Esophagus squamous epithelium (tissue), 5 donors: ENCODE data around the gene FA2H. TPM values are rescaled to one million over a fixed set of nuclear protein-coding genes. Genes with fewer than 3 reads are reported as not detected.
"Not testable (repeated sequence)": the region's sequence is repeated elsewhere in the genome, so short reads cannot be mapped to it uniquely, and the experiment has no call there.

Experiments used
- DNase-seq: peaks from one replicate; lab custom pipeline; 2025; lab: John Stamatoyannopoulos, UW
- H3K27ac ChIP-seq, 4 donors: fragments of 200-600 bp; sonication (generic); one replicate each; pipeline ENCODE4 v1.5.1; 2016 to 2019; ENCODE audit warnings: mild to moderate bottlenecking in 1 of 4
- H3K27me3 ChIP-seq, 4 donors: fragments of 200-600 bp; sonication (generic); 1 replicate in 3 of 4; 2 replicates in 1 of 4; pipeline versions ENCODE4 v1.5.1 to v1.6.0; 2017 to 2021; ENCODE audit warnings: antibody characterized with exemption in 1 of 4
- H3K36me3 ChIP-seq, 3 donors: fragments of 200-600 bp; sonication (generic); one replicate each; pipeline ENCODE4 v1.5.1; 2016 to 2019
- H3K4me1 ChIP-seq, 3 donors: fragments of 200-600 bp; sonication (generic); one replicate each; pipeline ENCODE4 v1.5.1; 2017 to 2019
- H3K4me3 ChIP-seq, 4 donors: fragments of 200-600 bp; sonication (generic); 1 replicate in 3 of 4; 2 replicates in 1 of 4; pipeline ENCODE4 v1.5.1; 2016 to 2019; ENCODE audit warnings: mild to moderate bottlenecking in 2 of 4, moderate library complexity in 1 of 4
- H3K9me3 ChIP-seq, 3 donors: fragments of 200-600 bp; sonication (generic); one replicate each; pipeline ENCODE4 v1.5.1; 2016 to 2019
- CTCF ChIP-seq, 6 experiments: fragments of 450-650 bp in 4 of 6; fragments of 200-600 bp in 2 of 6; sonication (generic) in 2 of 6; IDR thresholded peaks; one replicate each; pipeline ENCODE4 v1.5.1; 2016 to 2019; ENCODE audit warnings: antibody characterized with exemption in 6 of 6, mild to moderate bottlenecking in 4 of 6, moderate library complexity in 4 of 6
- POLR2A ChIP-seq, 4 donors: fragments of 450-650 bp; IDR thresholded peaks; one replicate each; pipeline ENCODE4 v1.6.1; 2017; ENCODE audit warnings: antibody characterized with exemption in 4 of 4, mild to moderate bottlenecking in 4 of 4, moderate library complexity in 3 of 4
- WGBS, 2 donors: methylation state at CpG; one replicate each; pipeline ENCODE4 v1.1.5; 2018; 5-methylcytosine and 5-hydroxymethylcytosine counted together
- intact Hi-C: fragments of 100-400 bp; cut with DNase I; formaldehyde crosslinking; loops from one replicate; pipeline ENCODE4 v1.15.0; 2022
- total RNA-seq, 4 donors: library from RNA; depleted of rRNA; stranded (reverse); fragments of >200 nt; gene quantifications; one replicate each; pipeline ENCODE4 v1.1.0, GENCODE V29; 2016
- donor health status: DM: yes; HTN: yes; CAD: no.

FA2H gene
- total RNA-seq, 4 donors from 2014 or later: 2.9 to 4.0 (median 3.3) TPM

GRCh38 chr16:74679983-74680382 is 94.6 kb downstream of the FA2H start:
- H3K4me3 ChIP-seq: no peak overlapping the region
- no peaks in the 10 kb centered on the region for H3K27me3 ChIP-seq
- 31 to 60% methylated on average over 2 of the region's 2 CpGs for WGBS, 2 donors
- H3K9me3 ChIP-seq: no peaks in the 10 kb centered on the region
- no peak for TF ChIP-seq CTCF (IDR thresholded peaks at IDR 0.05)
- TF ChIP-seq POLR2A (IDR thresholded peaks at IDR 0.05): no peak
- H3K36me3 ChIP-seq: peaks cover 5 to 100% (median 11%) of the 10 kb centered on the region in 3 donors
- DNase-seq: no peak
- intact Hi-C loops: no loop called here
- peaks cover 0 to 3% (median 0%) of the 10 kb centered on the region in 3 donors for H3K4me1 ChIP-seq
- H3K27ac ChIP-seq: peak overlapping the region in 1 of 4 donors; percentile 44

DNA sequence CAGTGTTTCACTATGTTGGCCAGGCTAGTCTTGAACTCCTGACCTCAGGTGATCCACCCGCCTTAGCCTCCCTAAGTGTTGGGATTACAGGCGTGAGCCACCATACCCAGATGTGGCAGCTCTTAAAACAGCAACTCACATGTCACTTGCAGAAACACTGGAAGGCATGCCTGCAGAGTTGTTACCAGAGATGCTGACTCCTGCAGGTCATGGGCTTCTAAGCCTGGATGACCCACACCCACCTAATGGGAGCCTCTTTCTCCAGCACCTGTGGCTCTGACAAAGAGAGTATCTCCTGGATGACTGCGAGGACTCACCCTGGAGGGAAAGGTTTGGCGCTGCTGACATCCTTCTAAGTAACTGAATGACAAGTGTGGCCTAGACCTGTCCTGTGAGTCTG is 96.8 kb downstream of the FA2H start:
- H3K4me3 ChIP-seq: no peak overlapping the region
- no peaks in the 10 kb centered on the region for H3K9me3 ChIP-seq
- H3K36me3 ChIP-seq: peaks cover 5 to 100% (median 16%) of the 10 kb centered on the region in 3 donors
- no peaks in the 10 kb centered on the region for H3K27me3 ChIP-seq
- intact Hi-C loops: no loop called here
- TF ChIP-seq POLR2A (IDR thresholded peaks at IDR 0.05) (no peak), CTCF (IDR thresholded peaks at IDR 0.05) (no peak)
- DNase-seq: no peak
- 100% methylated on average over 2 of the region's 4 CpGs; no CpG with 5 or more reads in 1 of the 2 donors for WGBS, 2 donors
- H3K27ac ChIP-seq: no peak overlapping the region
- peaks cover 0 to 3% (median 0%) of the 10 kb centered on the region in 3 donors for H3K4me1 ChIP-seq

DNA sequence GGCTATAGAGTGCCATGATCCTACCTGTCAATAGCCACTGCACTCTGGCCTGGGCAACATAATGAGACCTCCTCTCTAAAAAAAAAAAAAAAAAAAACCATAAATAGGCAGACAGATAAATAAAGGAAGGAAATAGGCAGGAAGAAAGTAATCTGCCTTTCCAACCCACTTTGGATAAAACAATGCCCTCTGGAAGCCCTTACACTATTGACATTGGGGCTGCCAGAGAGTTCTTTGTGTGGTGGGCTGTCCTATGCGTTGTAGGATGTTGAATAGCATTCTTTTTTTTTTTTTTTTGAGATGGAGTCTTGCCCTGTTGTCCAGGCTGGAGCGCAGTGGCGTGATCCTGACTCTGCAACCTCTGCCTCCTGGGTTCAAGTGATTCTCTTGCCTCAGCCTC is 100.7 kb downstream of the FA2H start:
- Histone ChIP-seq H3K4me1 (no peaks in the 10 kb centered on the region), H3K27ac (no peak overlapping the region), H3K36me3 (peaks cover 9 to 81% (median 12%) of the 10 kb centered on the region in 3 donors), H3K9me3 (no peaks in the 10 kb centered on the region), H3K4me3 (no peak overlapping the region), H3K27me3 (no peaks in the 10 kb centered on the region)
- TF ChIP-seq POLR2A (IDR thresholded peaks at IDR 0.05) (no peak), CTCF (IDR thresholded peaks at IDR 0.05) (no peak)
- intact Hi-C loops: no loop called here
- WGBS, 2 donors: 75 to 84% methylated on average over 3 of the region's 3 CpGs
- no peak for DNase-seq

DNA sequence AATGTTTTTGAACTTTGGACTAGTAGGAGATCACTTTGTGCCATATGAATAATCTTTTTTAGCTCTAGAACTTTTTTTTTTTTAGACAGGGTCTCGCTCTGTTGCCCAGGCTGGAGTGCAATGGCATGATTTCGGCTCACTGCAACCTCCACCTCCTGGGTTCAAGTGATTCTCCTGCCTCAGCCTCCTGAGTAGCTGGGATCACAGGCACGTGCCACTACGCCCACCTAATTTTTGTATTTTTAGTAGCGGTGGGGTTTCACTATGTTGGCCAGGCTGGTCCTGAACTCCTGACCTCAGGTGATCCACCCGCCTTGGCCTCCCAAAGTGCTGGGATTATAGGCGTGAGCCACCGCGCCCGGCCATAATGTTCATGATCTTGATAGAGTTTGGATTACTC is 105.7 kb downstream of the FA2H start:
- H3K36me3 ChIP-seq: peaks cover 3 to 43% (median 10%) of the 10 kb centered on the region in 3 donors
- intact Hi-C loops, H3K9me3 ChIP-seq, DNase-seq, H3K4me3 ChIP-seq, H3K27ac ChIP-seq, H3K27me3 ChIP-seq: not testable (repeated sequence)
- WGBS, 2 donors: 94 to 96% methylated on average over 10 of the region's 10 CpGs
- peaks cover 7 to 28% (median 16%) of the 10 kb centered on the region in 3 donors for H3K4me1 ChIP-seq

DNA sequence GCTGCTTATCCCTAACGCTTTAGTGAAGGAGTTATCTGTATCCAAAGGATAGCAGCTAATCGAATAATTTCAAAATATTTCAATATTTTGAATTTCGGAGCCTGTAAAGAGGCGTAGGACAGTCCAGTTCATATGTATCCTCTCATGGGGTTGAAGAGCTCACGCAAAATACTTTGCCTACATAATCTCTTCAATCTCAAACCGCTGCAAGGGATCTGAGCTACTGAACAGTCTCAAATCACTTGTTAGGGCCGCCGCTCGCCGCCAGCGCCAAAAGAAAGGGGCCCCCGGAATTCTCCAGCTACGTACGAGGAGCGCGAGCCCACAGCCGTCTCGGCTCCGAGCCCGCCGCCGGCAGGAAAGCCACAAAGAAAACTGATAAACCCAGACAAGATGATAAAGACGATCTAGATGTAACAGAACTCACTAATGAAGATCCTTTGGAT is 107.3 kb downstream of the FA2H start:
- intact Hi-C loops: no loop called here
- no peaks in the 10 kb centered on the region for H3K27me3 ChIP-seq
- WGBS, 2 donors: 5% methylated on average over 7 to 23 of the region's 23 CpGs
- peak overlapping the region; percentile 38 to 93 (median 85) for H3K4me3 ChIP-seq
- DNase-seq: no peak
- peaks cover 9 to 43% (median 10%) of the 10 kb centered on the region in 3 donors for H3K36me3 ChIP-seq
- no peaks in the 10 kb centered on the region for H3K9me3 ChIP-seq
- peak overlapping the region in 3 of 4 donors; percentile 42 to 62 (median 45) for H3K27ac ChIP-seq
- peaks cover 7 to 38% (median 16%) of the 10 kb centered on the region in 3 donors for H3K4me1 ChIP-seq
- TF ChIP-seq POLR2A (IDR thresholded peaks at IDR 0.05): no peak
- TF ChIP-seq CTCF (IDR thresholded peaks at IDR 0.05): no peak
